SK-N-SH treated with all-trans-retinoic acid at 6 μM for 48 hours (cell line): ENCODE measurements around the gene REM2.

Source experiments
- ATAC-seq: fragments of 200-7000 bp; cut with Tn5 transposase; 3 replicates; pipeline ENCODE4 v1.9.1; 2020; ENCODE audit warnings: mild to moderate bottlenecking, moderate library complexity
- ARNTL ChIP-seq: fragments of 450-650 bp; formaldehyde crosslinking; IDR thresholded peaks from 2 replicates; pipeline ENCODE4 v1.5.0; 2020; ENCODE audit warnings: low read depth, mild to moderate bottlenecking, moderate library complexity, borderline replicate concordance
- CSDC2 ChIP-seq: fragments of 250-450 bp; sonication (Bioruptor Pico); IDR thresholded peaks from 2 replicates; pipeline ENCODE4 v1.5.0; 2020; ENCODE audit warnings: mild to moderate bottlenecking, moderate library complexity
- ESRRG ChIP-seq: fragments of 250-450 bp; sonication (Bioruptor Pico); IDR thresholded peaks from 2 replicates; pipeline ENCODE4 v1.6.1; 2021; ENCODE audit warnings: mild to moderate bottlenecking
- GLIS3 ChIP-seq: fragments of 250-450 bp; sonication (Bioruptor Pico); IDR thresholded peaks from 2 replicates; pipeline ENCODE4 v1.5.0; 2020; ENCODE audit warnings: mild to moderate bottlenecking, moderate library complexity
- OSR1 ChIP-seq: fragments of 250-450 bp; sonication (Bioruptor Pico); IDR thresholded peaks from 2 replicates; pipeline ENCODE4 v1.8.0; 2022; ENCODE audit warnings: moderate library complexity, mild to moderate bottlenecking, inconsistent platforms
- PPARA ChIP-seq: fragments of 250-450 bp; sonication (Bioruptor Pico); IDR thresholded peaks from 2 replicates; pipeline ENCODE4 v1.5.0; 2020; ENCODE audit warnings: mild to moderate bottlenecking, borderline replicate concordance
- RARB ChIP-seq: fragments of 250-450 bp; sonication (Bioruptor Pico); IDR thresholded peaks from 2 replicates; pipeline ENCODE4 v1.8.0; 2021; ENCODE audit warnings: mild to moderate bottlenecking, moderate library complexity
- SNAI2 ChIP-seq: fragments of 250-450 bp; sonication (Bioruptor Pico); IDR thresholded peaks from 2 replicates; pipeline ENCODE4 v1.5.0; 2020; ENCODE audit warnings: mild to moderate bottlenecking, moderate library complexity
- TCF4 ChIP-seq: fragments of 250-450 bp; sonication (Bioruptor Pico); IDR thresholded peaks from 2 replicates; pipeline ENCODE4 v1.8.0; 2021; ENCODE audit warnings: mild to moderate bottlenecking, moderate library complexity, borderline replicate concordance
- TOX ChIP-seq: fragments of 250-450 bp; sonication (Bioruptor Pico); IDR thresholded peaks from 2 replicates; pipeline ENCODE4 v1.8.0; 2021; ENCODE audit warnings: mild to moderate bottlenecking, moderate library complexity, borderline replicate concordance
- ZC3H10 ChIP-seq: fragments of 250-450 bp; sonication (Bioruptor Pico); IDR thresholded peaks from 2 replicates; pipeline ENCODE4 v1.5.1; 2021; ENCODE audit warnings: mild to moderate bottlenecking, moderate library complexity
- ZFP3 ChIP-seq: fragments of 250-450 bp; sonication (Bioruptor Pico); IDR thresholded peaks from 2 replicates; pipeline ENCODE4 v1.5.0; 2020; ENCODE audit warnings: mild to moderate bottlenecking, moderate library complexity
- ZNF565 ChIP-seq: fragments of 450-650 bp; formaldehyde crosslinking; conservative IDR thresholded peaks from 2 replicates; pipeline ENCODE4 v1.5.0; 2020; ENCODE audit warnings: low read depth, mild to moderate bottlenecking, moderate library complexity
- ZNF70 ChIP-seq: fragments of 450-650 bp; formaldehyde crosslinking; IDR thresholded peaks from 2 replicates; pipeline ENCODE4 v1.5.0; 2020; ENCODE audit warnings: mild to moderate bottlenecking, moderate library complexity
- ZNF8 ChIP-seq: fragments of 450-650 bp; formaldehyde crosslinking; IDR thresholded peaks from 2 replicates; pipeline ENCODE4 v1.5.0; 2020; ENCODE audit warnings: mild to moderate bottlenecking, moderate library complexity
- TF ChIP-seq, protein P1 (sequence below): fragments of 250-450 bp; sonication (Bioruptor Pico); IDR thresholded peaks from 2 replicates; pipeline ENCODE4 v1.5.1; 2020; ENCODE audit warnings: low read depth, mild to moderate bottlenecking, moderate library complexity
- TF ChIP-seq, protein P2 (sequence below): fragments of 250-450 bp; sonication (Bioruptor Pico); IDR thresholded peaks from 2 replicates; pipeline ENCODE4 v1.5.0; 2020; ENCODE audit warnings: mild to moderate bottlenecking, moderate library complexity
- TF ChIP-seq, protein P3 (sequence below): fragments of 250-450 bp; sonication (Bioruptor Pico); IDR thresholded peaks from 2 replicates; pipeline ENCODE4 v1.8.0; 2020; ENCODE audit warnings: mild to moderate bottlenecking, moderate library complexity, borderline replicate concordance
- TF ChIP-seq, protein P4 (sequence below): fragments of 250-450 bp; sonication (Bioruptor Pico); IDR thresholded peaks from 2 replicates; pipeline ENCODE4 v1.8.0; 2021; ENCODE audit warnings: low read depth, mild to moderate bottlenecking, moderate library complexity, borderline replicate concordance
- TF ChIP-seq, protein P5 (sequence below): fragments of 250-450 bp; sonication (Bioruptor Pico); IDR thresholded peaks from 2 replicates; pipeline ENCODE4 v1.5.1; 2021; ENCODE audit warnings: mild to moderate bottlenecking, moderate library complexity

Gene REM2

DNA sequence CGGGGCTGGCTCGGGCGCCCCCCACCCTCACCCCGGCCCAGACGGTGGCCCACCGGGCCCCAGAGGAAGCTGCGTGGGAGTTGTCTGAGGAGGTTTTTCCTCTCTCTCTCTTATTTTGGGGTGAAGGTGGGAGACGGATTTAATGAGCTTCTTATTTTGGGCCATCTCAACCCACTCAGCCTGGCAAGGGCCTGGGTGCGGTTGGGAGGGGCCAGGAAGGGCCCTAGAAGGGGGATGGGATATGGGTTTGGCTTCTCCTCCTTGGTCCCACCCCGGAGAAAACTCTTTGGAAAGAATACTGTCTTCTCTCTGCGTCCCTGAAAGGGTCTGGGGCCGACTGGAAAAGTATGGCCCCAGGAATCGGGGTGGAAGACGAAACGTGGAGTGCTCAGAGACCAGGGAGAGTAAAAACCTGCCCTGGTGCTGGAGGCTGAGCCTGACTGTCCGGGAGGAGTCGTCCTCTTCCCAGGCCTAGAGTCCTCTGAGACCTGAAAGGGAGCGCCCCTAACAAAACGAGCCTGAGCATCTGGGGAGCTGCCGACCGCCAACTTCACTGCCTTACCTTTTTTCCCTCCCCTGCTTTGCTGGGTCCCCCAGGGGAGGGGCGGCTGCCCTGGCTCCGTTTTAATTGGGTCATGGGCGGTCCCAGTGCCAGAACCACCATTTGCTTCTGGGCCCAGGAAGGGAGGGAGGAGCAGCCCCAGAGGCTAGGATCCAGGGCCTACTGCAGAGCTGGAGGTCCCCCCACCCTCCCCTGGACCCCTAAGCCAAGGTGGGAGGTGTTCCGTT, 45.1 kb upstream of the REM2 start:
- ATAC-seq = peak; percentile 12; the same call in 1 of the 3 replicates
- no peak for TF ChIP-seq ZNF8
- no peak for TF ChIP-seq ZNF70 (CRISPR knock-in tag)
- no peak for TF ChIP-seq ZC3H10 (CRISPR knock-in tag)
- no peak for TF ChIP-seq GLIS3 (CRISPR knock-in tag)
- TF ChIP-seq OSR1 (CRISPR knock-in tag) = no peak
- TF ChIP-seq, protein P1, sequence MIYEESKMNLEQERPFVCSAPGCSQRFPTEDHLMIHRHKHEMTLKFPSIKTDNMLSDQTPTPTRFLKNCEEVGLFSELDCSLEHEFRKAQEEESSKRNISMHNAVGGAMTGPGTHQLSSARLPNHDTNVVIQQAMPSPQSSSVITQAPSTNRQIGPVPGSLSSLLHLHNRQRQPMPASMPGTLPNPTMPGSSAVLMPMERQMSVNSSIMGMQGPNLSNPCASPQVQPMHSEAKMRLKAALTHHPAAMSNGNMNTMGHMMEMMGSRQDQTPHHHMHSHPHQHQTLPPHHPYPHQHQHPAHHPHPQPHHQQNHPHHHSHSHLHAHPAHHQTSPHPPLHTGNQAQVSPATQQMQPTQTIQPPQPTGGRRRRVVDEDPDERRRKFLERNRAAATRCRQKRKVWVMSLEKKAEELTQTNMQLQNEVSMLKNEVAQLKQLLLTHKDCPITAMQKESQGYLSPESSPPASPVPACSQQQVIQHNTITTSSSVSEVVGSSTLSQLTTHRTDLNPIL (CRISPR knock-in tag) = no peak
- TF ChIP-seq SNAI2 (CRISPR knock-in tag) = no peak
- no peak for TF ChIP-seq RARB (CRISPR knock-in tag)
- TF ChIP-seq PPARA (CRISPR knock-in tag) = no peak
- TF ChIP-seq, protein P2, sequence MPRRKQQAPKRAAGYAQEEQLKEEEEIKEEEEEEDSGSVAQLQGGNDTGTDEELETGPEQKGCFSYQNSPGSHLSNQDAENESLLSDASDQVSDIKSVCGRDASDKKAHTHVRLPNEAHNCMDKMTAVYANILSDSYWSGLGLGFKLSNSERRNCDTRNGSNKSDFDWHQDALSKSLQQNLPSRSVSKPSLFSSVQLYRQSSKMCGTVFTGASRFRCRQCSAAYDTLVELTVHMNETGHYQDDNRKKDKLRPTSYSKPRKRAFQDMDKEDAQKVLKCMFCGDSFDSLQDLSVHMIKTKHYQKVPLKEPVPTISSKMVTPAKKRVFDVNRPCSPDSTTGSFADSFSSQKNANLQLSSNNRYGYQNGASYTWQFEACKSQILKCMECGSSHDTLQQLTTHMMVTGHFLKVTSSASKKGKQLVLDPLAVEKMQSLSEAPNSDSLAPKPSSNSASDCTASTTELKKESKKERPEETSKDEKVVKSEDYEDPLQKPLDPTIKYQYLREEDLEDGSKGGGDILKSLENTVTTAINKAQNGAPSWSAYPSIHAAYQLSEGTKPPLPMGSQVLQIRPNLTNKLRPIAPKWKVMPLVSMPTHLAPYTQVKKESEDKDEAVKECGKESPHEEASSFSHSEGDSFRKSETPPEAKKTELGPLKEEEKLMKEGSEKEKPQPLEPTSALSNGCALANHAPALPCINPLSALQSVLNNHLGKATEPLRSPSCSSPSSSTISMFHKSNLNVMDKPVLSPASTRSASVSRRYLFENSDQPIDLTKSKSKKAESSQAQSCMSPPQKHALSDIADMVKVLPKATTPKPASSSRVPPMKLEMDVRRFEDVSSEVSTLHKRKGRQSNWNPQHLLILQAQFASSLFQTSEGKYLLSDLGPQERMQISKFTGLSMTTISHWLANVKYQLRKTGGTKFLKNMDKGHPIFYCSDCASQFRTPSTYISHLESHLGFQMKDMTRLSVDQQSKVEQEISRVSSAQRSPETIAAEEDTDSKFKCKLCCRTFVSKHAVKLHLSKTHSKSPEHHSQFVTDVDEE (CRISPR knock-in tag) = no peak
- no peak for TF ChIP-seq TCF4 (CRISPR knock-in tag)
- TF ChIP-seq, protein P3, sequence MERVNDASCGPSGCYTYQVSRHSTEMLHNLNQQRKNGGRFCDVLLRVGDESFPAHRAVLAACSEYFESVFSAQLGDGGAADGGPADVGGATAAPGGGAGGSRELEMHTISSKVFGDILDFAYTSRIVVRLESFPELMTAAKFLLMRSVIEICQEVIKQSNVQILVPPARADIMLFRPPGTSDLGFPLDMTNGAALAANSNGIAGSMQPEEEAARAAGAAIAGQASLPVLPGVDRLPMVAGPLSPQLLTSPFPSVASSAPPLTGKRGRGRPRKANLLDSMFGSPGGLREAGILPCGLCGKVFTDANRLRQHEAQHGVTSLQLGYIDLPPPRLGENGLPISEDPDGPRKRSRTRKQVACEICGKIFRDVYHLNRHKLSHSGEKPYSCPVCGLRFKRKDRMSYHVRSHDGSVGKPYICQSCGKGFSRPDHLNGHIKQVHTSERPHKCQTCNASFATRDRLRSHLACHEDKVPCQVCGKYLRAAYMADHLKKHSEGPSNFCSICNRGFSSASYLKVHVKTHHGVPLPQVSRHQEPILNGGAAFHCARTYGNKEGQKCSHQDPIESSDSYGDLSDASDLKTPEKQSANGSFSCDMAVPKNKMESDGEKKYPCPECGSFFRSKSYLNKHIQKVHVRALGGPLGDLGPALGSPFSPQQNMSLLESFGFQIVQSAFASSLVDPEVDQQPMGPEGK (CRISPR knock-in tag) = no peak
- no peak for TF ChIP-seq ARNTL
- TF ChIP-seq, protein P4, sequence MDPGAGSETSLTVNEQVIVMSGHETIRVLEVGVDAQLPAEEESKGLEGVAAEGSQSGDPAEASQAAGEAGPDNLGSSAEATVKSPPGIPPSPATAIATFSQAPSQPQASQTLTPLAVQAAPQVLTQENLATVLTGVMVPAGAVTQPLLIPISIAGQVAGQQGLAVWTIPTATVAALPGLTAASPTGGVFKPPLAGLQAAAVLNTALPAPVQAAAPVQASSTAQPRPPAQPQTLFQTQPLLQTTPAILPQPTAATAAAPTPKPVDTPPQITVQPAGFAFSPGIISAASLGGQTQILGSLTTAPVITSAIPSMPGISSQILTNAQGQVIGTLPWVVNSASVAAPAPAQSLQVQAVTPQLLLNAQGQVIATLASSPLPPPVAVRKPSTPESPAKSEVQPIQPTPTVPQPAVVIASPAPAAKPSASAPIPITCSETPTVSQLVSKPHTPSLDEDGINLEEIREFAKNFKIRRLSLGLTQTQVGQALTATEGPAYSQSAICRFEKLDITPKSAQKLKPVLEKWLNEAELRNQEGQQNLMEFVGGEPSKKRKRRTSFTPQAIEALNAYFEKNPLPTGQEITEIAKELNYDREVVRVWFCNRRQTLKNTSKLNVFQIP (CRISPR knock-in tag) = no peak
- TF ChIP-seq CSDC2 (CRISPR knock-in tag) = no peak
- no peak for TF ChIP-seq ZFP3
- no peak for TF ChIP-seq ESRRG (CRISPR knock-in tag)
- no peak for TF ChIP-seq TOX

DNA sequence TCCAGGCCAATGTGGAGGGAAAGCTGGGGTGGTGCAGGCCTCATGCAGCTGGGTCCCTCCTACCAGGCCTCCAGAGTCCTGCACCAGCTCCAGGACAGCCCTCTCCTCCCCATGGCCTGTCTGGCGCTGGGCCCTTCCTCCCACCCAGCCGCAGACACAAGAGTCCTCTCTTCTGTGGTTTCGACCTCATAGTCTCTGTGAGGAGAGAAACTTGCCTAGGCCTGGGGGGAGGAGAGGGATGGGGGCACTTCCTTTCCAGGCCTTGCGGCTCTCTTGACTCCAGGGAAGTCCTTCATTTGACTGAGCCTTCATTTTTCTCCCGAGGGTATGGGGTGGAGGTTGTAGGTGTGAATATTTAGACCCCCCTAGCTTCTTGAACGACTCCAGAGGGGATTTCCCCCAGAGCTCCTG, 44.4 kb upstream of the REM2 start:
- ATAC-seq = no peak
- TF ChIP-seq TCF4 (CRISPR knock-in tag) (no peak), ZNF8 (no peak), PPARA (CRISPR knock-in tag) (no peak), SNAI2 (CRISPR knock-in tag) (no peak), ZC3H10 (CRISPR knock-in tag) (no peak), ARNTL (no peak), OSR1 (CRISPR knock-in tag) (no peak), ZNF565 (CRISPR knock-in tag) (no peak), GLIS3 (CRISPR knock-in tag) (no peak), ZNF70 (CRISPR knock-in tag) (no peak), RARB (CRISPR knock-in tag) (no peak)
- TF ChIP-seq, protein P4 (CRISPR knock-in tag) = no peak
- TF ChIP-seq, protein P3 (CRISPR knock-in tag) = no peak
- TF ChIP-seq, protein P5, sequence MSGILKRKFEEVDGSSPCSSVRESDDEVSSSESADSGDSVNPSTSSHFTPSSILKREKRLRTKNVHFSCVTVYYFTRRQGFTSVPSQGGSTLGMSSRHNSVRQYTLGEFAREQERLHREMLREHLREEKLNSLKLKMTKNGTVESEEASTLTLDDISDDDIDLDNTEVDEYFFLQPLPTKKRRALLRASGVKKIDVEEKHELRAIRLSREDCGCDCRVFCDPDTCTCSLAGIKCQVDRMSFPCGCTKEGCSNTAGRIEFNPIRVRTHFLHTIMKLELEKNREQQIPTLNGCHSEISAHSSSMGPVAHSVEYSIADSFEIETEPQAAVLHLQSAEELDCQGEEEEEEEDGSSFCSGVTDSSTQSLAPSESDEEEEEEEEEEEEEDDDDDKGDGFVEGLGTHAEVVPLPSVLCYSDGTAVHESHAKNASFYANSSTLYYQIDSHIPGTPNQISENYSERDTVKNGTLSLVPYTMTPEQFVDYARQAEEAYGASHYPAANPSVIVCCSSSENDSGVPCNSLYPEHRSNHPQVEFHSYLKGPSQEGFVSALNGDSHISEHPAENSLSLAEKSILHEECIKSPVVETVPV = no peak
- TF ChIP-seq, protein P2 (CRISPR knock-in tag) = no peak
